ENCODE results near the gene TBC1D2. TPM values are rescaled to one million over a fixed set of nuclear protein-coding genes. Genes with fewer than 3 reads are reported as not detected.

TBC1D2 gene
- total and polyA plus RNA-seq, 2 of the 13 experiments (the other 11 are each of a cell fraction or from before 2014, with no cell fraction given), result 2.0 to 2.8 TPM

DNA sequence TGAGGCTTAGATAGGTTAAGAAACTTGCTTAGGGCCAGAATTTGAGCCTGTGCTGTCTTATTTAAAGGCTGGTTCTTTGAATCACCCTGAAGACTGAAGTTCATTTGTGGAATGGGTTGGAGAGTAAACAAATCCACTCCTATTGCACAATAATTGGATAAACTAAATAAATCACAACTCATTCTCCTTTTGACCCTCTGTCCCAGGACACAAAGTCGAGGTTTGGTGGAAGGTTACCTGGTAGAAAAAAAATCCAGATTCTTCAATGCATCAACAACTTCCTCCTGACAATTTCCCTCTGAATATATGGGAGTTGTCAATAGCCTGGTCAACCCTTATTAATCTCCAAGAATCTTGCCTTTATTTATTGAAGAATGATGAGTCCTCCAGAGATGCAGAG is 28.9 kb downstream of the TBC1D2 start (continued):
- TF ChIP-seq, protein P1, sequence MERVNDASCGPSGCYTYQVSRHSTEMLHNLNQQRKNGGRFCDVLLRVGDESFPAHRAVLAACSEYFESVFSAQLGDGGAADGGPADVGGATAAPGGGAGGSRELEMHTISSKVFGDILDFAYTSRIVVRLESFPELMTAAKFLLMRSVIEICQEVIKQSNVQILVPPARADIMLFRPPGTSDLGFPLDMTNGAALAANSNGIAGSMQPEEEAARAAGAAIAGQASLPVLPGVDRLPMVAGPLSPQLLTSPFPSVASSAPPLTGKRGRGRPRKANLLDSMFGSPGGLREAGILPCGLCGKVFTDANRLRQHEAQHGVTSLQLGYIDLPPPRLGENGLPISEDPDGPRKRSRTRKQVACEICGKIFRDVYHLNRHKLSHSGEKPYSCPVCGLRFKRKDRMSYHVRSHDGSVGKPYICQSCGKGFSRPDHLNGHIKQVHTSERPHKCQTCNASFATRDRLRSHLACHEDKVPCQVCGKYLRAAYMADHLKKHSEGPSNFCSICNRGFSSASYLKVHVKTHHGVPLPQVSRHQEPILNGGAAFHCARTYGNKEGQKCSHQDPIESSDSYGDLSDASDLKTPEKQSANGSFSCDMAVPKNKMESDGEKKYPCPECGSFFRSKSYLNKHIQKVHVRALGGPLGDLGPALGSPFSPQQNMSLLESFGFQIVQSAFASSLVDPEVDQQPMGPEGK (CRISPR knock-in tag; IDR thresholded peaks at IDR 0.05), result 0 out of 2 replicates have a peak, but pooled peaks have one; percentile 20
- TF ChIP-seq, protein P2, sequence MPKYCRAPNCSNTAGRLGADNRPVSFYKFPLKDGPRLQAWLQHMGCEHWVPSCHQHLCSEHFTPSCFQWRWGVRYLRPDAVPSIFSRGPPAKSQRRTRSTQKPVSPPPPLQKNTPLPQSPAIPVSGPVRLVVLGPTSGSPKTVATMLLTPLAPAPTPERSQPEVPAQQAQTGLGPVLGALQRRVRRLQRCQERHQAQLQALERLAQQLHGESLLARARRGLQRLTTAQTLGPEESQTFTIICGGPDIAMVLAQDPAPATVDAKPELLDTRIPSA (CRISPR knock-in tag; IDR thresholded peaks at IDR 0.05; ENCODE audit: borderline replicate concordance), result no peak
- TF ChIP-seq ZNF530 (CRISPR knock-in tag; IDR thresholded peaks at IDR 0.05; ENCODE audit: low read depth), result no peak
- TF ChIP-seq, protein P3, sequence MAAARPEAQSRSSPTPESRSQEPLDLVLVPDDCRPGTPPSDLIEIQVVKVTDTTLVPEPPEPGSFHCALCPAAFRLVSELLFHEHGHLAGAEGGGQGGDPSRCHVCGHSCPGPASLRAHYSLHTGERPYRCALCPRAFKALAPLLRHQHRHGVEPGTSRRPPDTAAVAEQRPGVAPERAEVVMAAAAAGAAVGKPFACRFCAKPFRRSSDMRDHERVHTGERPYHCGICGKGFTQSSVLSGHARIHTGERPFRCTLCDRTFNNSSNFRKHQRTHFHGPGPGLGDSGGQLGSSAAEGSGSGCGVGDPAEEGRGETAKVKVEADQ (CRISPR knock-in tag; IDR thresholded peaks at IDR 0.05; ENCODE audit: borderline replicate concordance), result no peak
- TF ChIP-seq, protein P4, sequence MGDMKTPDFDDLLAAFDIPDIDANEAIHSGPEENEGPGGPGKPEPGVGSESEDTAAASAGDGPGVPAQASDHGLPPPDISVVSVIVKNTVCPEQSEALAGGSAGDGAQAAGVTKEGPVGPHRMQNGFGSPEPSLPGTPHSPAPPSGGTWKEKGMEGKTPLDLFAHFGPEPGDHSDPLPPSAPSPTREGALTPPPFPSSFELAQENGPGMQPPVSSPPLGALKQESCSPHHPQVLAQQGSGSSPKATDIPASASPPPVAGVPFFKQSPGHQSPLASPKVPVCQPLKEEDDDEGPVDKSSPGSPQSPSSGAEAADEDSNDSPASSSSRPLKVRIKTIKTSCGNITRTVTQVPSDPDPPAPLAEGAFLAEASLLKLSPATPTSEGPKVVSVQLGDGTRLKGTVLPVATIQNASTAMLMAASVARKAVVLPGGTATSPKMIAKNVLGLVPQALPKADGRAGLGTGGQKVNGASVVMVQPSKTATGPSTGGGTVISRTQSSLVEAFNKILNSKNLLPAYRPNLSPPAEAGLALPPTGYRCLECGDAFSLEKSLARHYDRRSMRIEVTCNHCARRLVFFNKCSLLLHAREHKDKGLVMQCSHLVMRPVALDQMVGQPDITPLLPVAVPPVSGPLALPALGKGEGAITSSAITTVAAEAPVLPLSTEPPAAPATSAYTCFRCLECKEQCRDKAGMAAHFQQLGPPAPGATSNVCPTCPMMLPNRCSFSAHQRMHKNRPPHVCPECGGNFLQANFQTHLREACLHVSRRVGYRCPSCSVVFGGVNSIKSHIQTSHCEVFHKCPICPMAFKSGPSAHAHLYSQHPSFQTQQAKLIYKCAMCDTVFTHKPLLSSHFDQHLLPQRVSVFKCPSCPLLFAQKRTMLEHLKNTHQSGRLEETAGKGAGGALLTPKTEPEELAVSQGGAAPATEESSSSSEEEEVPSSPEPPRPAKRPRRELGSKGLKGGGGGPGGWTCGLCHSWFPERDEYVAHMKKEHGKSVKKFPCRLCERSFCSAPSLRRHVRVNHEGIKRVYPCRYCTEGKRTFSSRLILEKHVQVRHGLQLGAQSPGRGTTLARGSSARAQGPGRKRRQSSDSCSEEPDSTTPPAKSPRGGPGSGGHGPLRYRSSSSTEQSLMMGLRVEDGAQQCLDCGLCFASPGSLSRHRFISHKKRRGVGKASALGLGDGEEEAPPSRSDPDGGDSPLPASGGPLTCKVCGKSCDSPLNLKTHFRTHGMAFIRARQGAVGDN (CRISPR knock-in tag; IDR thresholded peaks at IDR 0.05), result no peak
- no peak for TF ChIP-seq HOXA9 (CRISPR knock-in tag; IDR thresholded peaks at IDR 0.05; ENCODE audit: borderline replicate concordance)
- no peak for TF ChIP-seq ATM (IDR thresholded peaks at IDR 0.05; ENCODE audit: borderline replicate concordance)
- no peak for TF ChIP-seq PHF5A (CRISPR knock-in tag; IDR thresholded peaks at IDR 0.05; ENCODE audit: low read depth, unreplicated experiment)
- TF ChIP-seq NFYC (CRISPR knock-in tag; IDR thresholded peaks at IDR 0.05), result no peak
- peak in 1 of 2 experiments; percentile 55; a peak in 2 of 4 replicates for TF ChIP-seq NR2F1 (CRISPR knock-in tag; IDR thresholded peaks at IDR 0.05)
- no peak for TF ChIP-seq ZC3H13 (CRISPR knock-in tag; IDR thresholded peaks at IDR 0.05)
- TF ChIP-seq MXI1 (IDR thresholded peaks at IDR 0.05; ENCODE audit: borderline replicate concordance, low read depth, low read length), result no peak
- TF ChIP-seq, protein P5, sequence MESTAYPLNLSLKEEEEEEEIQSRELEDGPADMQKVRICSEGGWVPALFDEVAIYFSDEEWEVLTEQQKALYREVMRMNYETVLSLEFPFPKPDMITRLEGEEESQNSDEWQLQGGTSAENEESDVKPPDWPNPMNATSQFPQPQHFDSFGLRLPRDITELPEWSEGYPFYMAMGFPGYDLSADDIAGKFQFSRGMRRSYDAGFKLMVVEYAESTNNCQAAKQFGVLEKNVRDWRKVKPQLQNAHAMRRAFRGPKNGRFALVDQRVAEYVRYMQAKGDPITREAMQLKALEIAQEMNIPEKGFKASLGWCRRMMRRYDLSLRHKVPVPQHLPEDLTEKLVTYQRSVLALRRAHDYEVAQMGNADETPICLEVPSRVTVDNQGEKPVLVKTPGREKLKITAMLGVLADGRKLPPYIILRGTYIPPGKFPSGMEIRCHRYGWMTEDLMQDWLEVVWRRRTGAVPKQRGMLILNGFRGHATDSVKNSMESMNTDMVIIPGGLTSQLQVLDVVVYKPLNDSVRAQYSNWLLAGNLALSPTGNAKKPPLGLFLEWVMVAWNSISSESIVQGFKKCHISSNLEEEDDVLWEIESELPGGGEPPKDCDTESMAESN (CRISPR knock-in tag; conservative IDR thresholded peaks at IDR 0.05), result 0 out of 2 replicates have a peak, but pooled peaks have one; percentile 56
- no peak for TF ChIP-seq ZNF44 (CRISPR knock-in tag; IDR thresholded peaks at IDR 0.05)
- TF ChIP-seq, protein P6, sequence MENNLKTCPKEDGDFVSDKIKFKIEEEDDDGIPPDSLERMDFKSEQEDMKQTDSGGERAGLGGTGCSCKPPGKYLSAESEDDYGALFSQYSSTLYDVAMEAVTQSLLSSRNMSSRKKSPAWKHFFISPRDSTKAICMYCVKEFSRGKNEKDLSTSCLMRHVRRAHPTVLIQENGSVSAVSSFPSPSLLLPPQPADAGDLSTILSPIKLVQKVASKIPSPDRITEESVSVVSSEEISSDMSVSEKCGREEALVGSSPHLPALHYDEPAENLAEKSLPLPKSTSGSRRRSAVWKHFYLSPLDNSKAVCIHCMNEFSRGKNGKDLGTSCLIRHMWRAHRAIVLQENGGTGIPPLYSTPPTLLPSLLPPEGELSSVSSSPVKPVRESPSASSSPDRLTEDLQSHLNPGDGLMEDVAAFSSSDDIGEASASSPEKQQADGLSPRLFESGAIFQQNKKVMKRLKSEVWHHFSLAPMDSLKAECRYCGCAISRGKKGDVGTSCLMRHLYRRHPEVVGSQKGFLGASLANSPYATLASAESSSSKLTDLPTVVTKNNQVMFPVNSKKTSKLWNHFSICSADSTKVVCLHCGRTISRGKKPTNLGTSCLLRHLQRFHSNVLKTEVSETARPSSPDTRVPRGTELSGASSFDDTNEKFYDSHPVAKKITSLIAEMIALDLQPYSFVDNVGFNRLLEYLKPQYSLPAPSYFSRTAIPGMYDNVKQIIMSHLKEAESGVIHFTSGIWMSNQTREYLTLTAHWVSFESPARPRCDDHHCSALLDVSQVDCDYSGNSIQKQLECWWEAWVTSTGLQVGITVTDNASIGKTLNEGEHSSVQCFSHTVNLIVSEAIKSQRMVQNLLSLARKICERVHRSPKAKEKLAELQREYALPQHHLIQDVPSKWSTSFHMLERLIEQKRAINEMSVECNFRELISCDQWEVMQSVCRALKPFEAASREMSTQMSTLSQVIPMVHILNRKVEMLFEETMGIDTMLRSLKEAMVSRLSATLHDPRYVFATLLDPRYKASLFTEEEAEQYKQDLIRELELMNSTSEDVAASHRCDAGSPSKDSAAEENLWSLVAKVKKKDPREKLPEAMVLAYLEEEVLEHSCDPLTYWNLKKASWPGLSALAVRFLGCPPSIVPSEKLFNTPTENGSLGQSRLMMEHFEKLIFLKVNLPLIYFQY (CRISPR knock-in tag; IDR thresholded peaks at IDR 0.05; ENCODE audit: borderline replicate concordance), result peak; percentile 35; the same call in 1 of the 2 replicates

Measured in HepG2 (cell line).